Measurements from ENCODE around the gene CETN3. TPM values are rescaled to one million over a fixed set of nuclear protein-coding genes. Genes with fewer than 3 reads are reported as not detected.

CETN3 gene
- total RNA-seq, 1 experiment from 2014 or later = 42.2 TPM

- ChIA-PET CTCF (no interaction called here), POLR2A (interaction anchor here (0.6 to 0.7 kb wide), 2 partner anchors 15 to 33 kb away, joined by 3 to 17 read pairs; no protein-coding TSS in a partner anchor)
- Mint-ChIP-seq H3K4me3 (peak overlapping the region; percentile 22), H3K36me3 (peaks cover 8% of the 10 kb centered on the region), H3K27ac (peak overlapping the region; percentile 55), H3K4me1 (peaks cover 19% of the 10 kb centered on the region), H3K27me3 (ENCODE audit: low read depth) (no peaks in the 10 kb centered on the region), H3K9me3 (no peaks in the 10 kb centered on the region)
- TF ChIP-seq ERG (CRISPR knock-in tag; IDR thresholded peaks at IDR 0.05) (no peak), E2F1 (CRISPR knock-in tag; IDR thresholded peaks at IDR 0.05) (no peak), GABPB1 (CRISPR knock-in tag; IDR thresholded peaks at IDR 0.05) (no peak), ZNF121 (CRISPR knock-in tag; IDR thresholded peaks at IDR 0.05) (no peak), ZNF263 (CRISPR knock-in tag; IDR thresholded peaks at IDR 0.05; ENCODE audit: low read depth) (no peak), ZNF317 (CRISPR knock-in tag; IDR thresholded peaks at IDR 0.05; ENCODE audit: borderline replicate concordance, low read depth) (no peak), USF2 (CRISPR knock-in tag; IDR thresholded peaks at IDR 0.05) (no peak), ETV6 (CRISPR knock-in tag; IDR thresholded peaks at IDR 0.05) (no peak), FOXK1 (CRISPR knock-in tag; IDR thresholded peaks at IDR 0.05) (no peak), TP53 (CRISPR knock-in tag; IDR thresholded peaks at IDR 0.05) (no peak)
- TF ChIP-seq, protein P1, sequence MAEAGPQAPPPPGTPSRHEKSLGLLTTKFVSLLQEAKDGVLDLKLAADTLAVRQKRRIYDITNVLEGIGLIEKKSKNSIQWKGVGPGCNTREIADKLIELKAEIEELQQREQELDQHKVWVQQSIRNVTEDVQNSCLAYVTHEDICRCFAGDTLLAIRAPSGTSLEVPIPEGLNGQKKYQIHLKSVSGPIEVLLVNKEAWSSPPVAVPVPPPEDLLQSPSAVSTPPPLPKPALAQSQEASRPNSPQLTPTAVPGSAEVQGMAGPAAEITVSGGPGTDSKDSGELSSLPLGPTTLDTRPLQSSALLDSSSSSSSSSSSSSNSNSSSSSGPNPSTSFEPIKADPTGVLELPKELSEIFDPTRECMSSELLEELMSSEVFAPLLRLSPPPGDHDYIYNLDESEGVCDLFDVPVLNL (CRISPR knock-in tag; IDR thresholded peaks at IDR 0.05; ENCODE audit: borderline replicate concordance, low read depth) = no peak
- TF ChIP-seq, protein P2, sequence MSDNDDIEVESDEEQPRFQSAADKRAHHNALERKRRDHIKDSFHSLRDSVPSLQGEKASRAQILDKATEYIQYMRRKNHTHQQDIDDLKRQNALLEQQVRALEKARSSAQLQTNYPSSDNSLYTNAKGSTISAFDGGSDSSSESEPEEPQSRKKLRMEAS (CRISPR knock-in tag; IDR thresholded peaks at IDR 0.05) = no peak
- TF ChIP-seq, protein P3, sequence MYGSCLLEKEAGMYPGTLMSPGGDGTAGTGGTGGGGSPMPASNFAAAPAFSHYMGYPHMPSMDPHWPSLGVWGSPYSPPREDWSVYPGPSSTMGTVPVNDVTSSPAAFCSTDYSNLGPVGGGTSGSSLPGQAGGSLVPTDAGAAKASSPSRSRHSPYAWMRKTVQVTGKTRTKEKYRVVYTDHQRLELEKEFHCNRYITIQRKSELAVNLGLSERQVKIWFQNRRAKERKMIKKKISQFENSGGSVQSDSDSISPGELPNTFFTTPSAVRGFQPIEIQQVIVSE (CRISPR knock-in tag; IDR thresholded peaks at IDR 0.05; ENCODE audit: borderline replicate concordance) = no peak
- DNase-seq (ENCODE audit: low spot score) = no peak
- no peak for ATAC-seq
These were observed 3.1 kb downstream of the CETN3 start for GRCh38 chr5:90406466-90406865.

DNA sequence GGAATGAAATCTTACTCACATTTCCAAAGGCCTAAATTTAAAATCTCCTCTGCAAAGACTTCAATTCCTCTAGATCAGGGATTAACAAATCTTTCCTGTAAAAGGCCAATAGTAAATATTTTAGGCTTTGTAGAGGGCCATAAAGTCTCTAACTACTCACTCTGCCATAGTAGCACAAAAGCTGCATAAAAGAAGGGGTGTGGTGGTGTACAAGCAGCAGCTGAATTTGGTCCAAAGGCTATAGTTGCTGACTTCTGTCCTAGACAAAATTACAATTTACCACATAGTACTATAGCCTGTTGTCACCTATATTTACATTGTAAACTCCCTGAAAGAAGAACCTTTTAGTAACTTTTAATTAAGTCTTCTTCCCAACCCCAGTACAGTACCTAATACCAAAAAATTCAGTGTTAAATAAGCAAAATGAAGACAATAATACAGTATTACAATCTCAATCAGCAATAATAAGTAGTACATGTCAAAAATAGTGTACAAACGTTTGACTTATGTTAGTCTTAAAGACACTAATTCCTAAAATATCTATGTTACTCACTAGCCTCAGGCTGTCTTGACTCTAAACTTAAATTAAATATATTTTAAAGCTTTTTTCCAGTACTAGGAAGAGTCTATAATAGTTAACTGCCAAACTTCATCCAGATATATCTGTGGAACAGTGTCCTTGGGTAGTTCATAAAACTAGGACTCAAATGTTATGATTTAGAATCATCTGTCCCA is 6.9 kb downstream of the CETN3 start:
- H3K27ac Mint-ChIP-seq = no peak overlapping the region
- H3K4me1 Mint-ChIP-seq = peaks cover 19% of the 10 kb centered on the region
- H3K9me3 Mint-ChIP-seq = no peaks in the 10 kb centered on the region
- ChIA-PET CTCF (no interaction called here), POLR2A (no interaction called here)
- ATAC-seq (no peak), DNase-seq (ENCODE audit: low spot score) (no peak)
- no peak for TF ChIP-seq ZNF219 (CRISPR knock-in tag; IDR thresholded peaks at IDR 0.05; ENCODE audit: borderline replicate concordance)
- TF ChIP-seq ZNF671 (CRISPR knock-in tag; IDR thresholded peaks at IDR 0.05) = no peak
- no peak for TF ChIP-seq RORB (CRISPR knock-in tag; IDR thresholded peaks at IDR 0.05)
- TF ChIP-seq CREB1 (CRISPR knock-in tag; IDR thresholded peaks at IDR 0.05) = no peak
- no peak for TF ChIP-seq HMGA2 (CRISPR knock-in tag; IDR thresholded peaks at IDR 0.05)
- no peak for TF ChIP-seq ATF6 (CRISPR knock-in tag; IDR thresholded peaks at IDR 0.05)
- no peak overlapping the region for H3K4me3 Mint-ChIP-seq
- H3K27me3 Mint-ChIP-seq (ENCODE audit: low read depth) = no peaks in the 10 kb centered on the region
- peaks cover 24% of the 10 kb centered on the region for H3K36me3 Mint-ChIP-seq

Data from WTC11 (cell line).